ENCODE data around the gene FOXE3.

The FOXE3 gene

GRCh38 chr1:47442842-47443529 is 26.9 kb downstream of the FOXE3 start:
- peak overlapping the region; percentile 59 for H3K4me3 ChIP-seq (ENCODE audit: low read depth, low read length)
- peak; percentile 30 for DNase-seq (ENCODE audit: low read depth)
- TF ChIP-seq CTCF (conservative IDR thresholded peaks at IDR 0.05; ENCODE audit: low read depth, low read length): no peak

GRCh38 chr1:47443530-47444296 is 27.6 kb downstream of the FOXE3 start:
- peak; percentile 22 for DNase-seq (ENCODE audit: low read depth)
- H3K4me3 ChIP-seq (ENCODE audit: low read depth, low read length): peak overlapping the region; percentile 59
- no peak for TF ChIP-seq CTCF (conservative IDR thresholded peaks at IDR 0.05; ENCODE audit: low read depth, low read length)

GRCh38 chr1:47444297-47444561 is 28.1 kb downstream of the FOXE3 start:
- H3K4me3 ChIP-seq (ENCODE audit: low read depth, low read length): peak overlapping the region; percentile 59
- DNase-seq (ENCODE audit: low read depth): peak; percentile 56
- TF ChIP-seq CTCF (conservative IDR thresholded peaks at IDR 0.05; ENCODE audit: low read depth, low read length): no peak

- DNase-seq (ENCODE audit: low read depth): peak; percentile 57
- peak overlapping the region; percentile 59 for H3K4me3 ChIP-seq (ENCODE audit: low read depth, low read length)
- no peak for TF ChIP-seq CTCF (conservative IDR thresholded peaks at IDR 0.05; ENCODE audit: low read depth, low read length)
Observed at GRCh38 chr1:47444562-47445465, 28.7 kb downstream of the FOXE3 start.

GRCh38 chr1:47445823-47446550 is 29.9 kb downstream of the FOXE3 start:
- H3K4me3 ChIP-seq (ENCODE audit: low read depth, low read length): no peak overlapping the region
- DNase-seq (ENCODE audit: low read depth): no peak
- TF ChIP-seq CTCF (conservative IDR thresholded peaks at IDR 0.05; ENCODE audit: low read depth, low read length): no peak

GRCh38 chr1:47448462-47449222 is 32.6 kb downstream of the FOXE3 start:
- no peak overlapping the region for H3K4me3 ChIP-seq (ENCODE audit: low read depth, low read length)
- no peak for DNase-seq (ENCODE audit: low read depth)
- no peak for TF ChIP-seq CTCF (conservative IDR thresholded peaks at IDR 0.05; ENCODE audit: low read depth, low read length)

Data from choroid plexus epithelial cell (primary cell).